ENCODE data around the gene EIF3F.

EIF3F gene

DNA sequence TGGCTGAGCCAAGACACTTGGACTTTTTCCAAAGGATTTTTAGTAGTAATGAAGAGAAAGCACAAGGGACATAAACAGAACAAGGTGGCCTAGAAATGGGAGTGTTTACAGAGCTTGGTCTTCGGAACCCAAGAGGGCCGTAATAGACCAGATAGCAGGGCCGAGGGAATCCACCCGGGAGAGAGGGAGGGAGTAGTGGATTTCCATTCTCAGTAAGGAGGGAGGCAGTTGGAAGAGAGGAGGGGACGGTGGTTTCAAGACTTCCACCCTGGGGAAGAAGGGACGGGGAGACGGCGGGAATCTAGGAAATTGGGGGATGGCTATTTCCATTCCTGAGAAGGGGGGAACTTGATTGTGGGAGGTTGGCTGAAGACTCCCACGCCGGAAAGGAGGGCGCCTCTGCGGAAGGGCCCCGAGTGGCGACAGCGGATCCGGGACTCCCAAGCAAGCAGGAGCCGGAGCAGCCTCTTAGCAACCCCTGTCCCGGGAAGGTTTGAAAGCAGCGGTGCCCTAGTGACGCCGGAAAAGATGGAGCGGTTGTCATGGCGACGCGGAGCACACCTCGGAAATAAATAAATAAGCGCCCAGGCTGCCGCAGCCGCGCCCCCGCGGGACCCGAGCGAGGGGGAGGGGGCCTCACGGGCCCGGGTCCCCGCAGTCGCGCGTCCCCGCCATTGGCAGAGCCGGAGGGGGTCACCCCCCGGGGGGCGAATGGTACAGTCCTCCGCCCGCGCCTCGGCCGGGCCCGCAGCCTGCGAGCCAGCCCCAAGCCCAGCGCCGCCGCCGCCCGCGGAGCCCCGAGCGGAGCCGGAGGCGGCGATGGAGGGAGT is 31.6 kb downstream of the EIF3F start:
- no peak overlapping the region for H2AFZ ChIP-seq (ENCODE audit: low read depth, low read length)
- no peaks in the 10 kb centered on the region for H3K4me1 ChIP-seq (ENCODE audit: insufficient read depth, low read length)
- H3K27me3 ChIP-seq (ENCODE audit: insufficient read depth, low read length, poor library complexity): peaks cover 5% of the 10 kb centered on the region
- H3K79me2 ChIP-seq (ENCODE audit: insufficient read depth, low read length): no peaks in the 10 kb centered on the region
- H3K9ac ChIP-seq (ENCODE audit: low read depth, low read length): no peak overlapping the region
- no peak overlapping the region for H3K4me2 ChIP-seq (ENCODE audit: insufficient read depth, low read length)
- no peak for DNase-seq
- H4K20me1 ChIP-seq (ENCODE audit: insufficient read depth, low read length): no peaks in the 10 kb centered on the region
- no peak for TF ChIP-seq EZH2 (IDR thresholded peaks at IDR 0.05; ENCODE audit: borderline replicate concordance, low read depth, low read length, severe bottlenecking)
- TF ChIP-seq, protein P1, sequence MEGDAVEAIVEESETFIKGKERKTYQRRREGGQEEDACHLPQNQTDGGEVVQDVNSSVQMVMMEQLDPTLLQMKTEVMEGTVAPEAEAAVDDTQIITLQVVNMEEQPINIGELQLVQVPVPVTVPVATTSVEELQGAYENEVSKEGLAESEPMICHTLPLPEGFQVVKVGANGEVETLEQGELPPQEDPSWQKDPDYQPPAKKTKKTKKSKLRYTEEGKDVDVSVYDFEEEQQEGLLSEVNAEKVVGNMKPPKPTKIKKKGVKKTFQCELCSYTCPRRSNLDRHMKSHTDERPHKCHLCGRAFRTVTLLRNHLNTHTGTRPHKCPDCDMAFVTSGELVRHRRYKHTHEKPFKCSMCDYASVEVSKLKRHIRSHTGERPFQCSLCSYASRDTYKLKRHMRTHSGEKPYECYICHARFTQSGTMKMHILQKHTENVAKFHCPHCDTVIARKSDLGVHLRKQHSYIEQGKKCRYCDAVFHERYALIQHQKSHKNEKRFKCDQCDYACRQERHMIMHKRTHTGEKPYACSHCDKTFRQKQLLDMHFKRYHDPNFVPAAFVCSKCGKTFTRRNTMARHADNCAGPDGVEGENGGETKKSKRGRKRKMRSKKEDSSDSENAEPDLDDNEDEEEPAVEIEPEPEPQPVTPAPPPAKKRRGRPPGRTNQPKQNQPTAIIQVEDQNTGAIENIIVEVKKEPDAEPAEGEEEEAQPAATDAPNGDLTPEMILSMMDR (IDR thresholded peaks at IDR 0.05; ENCODE audit: borderline replicate concordance, extremely low read depth, low read length, poor library complexity, severe bottlenecking): no peak
- no peaks in the 10 kb centered on the region for H3K9me3 ChIP-seq (ENCODE audit: insufficient read depth, low read length, severe bottlenecking)
- no peak for ATAC-seq (ENCODE audit: insufficient read depth, low read depth)
- no peaks in the 10 kb centered on the region for H3K36me3 ChIP-seq (ENCODE audit: insufficient read depth, low read length)
- H3K27ac ChIP-seq (ENCODE audit: low read length): no peak overlapping the region
- no peak overlapping the region for H3K4me3 ChIP-seq (ENCODE audit: low read depth in 1 of 2, low read length in 2 of 2)

DNA sequence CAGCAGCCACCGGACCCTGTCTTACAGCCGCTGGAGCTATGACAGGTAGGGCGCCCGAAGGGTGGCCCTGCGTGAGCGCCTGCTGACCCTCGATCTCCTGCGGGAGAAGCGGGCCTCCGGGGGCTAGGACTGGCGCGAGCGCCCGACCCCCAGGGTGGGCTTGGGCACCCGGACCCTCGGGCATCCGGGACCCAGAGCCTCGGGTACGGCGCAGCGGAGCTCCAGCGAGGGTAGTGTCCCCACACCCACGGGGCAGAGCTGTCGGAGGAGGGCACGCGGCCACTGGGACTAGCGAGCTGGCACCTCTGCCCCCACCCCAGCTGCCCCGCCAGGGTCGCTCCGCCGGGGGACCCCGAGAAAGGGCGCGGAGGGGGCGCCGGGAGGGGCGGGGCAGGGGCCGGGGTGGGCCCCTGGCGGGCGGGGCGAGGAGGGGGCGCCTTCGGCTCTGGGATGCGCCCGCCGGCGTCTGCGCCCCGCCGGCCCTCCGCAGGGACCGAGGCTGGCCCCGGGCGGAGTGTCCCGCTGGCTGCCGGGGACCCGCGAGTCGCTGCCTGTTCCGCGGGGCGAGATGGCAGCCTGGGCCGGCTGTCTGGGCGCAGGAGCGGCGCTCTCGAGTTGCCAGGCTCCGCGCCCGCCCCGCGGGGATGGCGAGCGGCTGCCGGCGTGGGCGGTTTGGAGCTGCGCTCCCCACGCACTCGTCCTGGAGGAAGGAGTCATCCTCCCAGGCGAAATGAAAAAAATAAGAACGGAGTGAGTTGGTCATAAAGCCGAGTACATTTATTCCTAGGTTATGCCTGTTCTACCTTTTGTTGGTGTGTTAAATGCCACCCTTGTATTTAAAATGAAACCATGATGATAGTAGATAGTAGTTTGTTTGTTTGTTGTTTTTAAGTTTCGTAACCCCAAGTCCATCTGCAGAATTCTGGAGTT is 32.4 kb downstream of the EIF3F start:
- no peak overlapping the region for H2AFZ ChIP-seq (ENCODE audit: low read depth, low read length)
- H3K27me3 ChIP-seq (ENCODE audit: insufficient read depth, low read length, poor library complexity): peaks cover 5% of the 10 kb centered on the region

DNA sequence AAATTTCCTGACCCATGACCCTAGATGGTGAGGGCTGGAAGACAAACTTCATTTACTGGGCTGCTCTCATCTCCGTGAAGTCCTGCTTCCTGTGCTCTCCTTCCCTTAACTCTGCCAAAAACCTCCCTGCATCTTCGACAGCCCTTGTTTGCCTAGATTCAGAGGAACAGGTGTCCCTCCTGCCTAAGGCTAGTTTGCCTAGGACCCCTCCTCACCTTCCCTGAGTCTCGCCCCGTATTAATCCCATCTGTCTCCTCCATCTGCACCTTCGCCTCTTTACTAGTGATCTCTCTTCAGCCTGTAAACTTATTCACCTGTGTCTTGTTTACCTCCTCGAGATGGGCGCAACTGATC is 33.1 kb downstream of the EIF3F start:
- Histone ChIP-seq H4K20me1 (ENCODE audit: insufficient read depth, low read length) (no peaks in the 10 kb centered on the region), H3K4me3 (ENCODE audit: low read depth in 1 of 2, low read length in 2 of 2) (no peak overlapping the region), H3K4me2 (ENCODE audit: insufficient read depth, low read length) (no peak overlapping the region), H3K27me3 (ENCODE audit: insufficient read depth, low read length, poor library complexity) (peaks cover 5% of the 10 kb centered on the region), H3K9ac (ENCODE audit: low read depth, low read length) (no peak overlapping the region), H3K4me1 (ENCODE audit: insufficient read depth, low read length) (no peaks in the 10 kb centered on the region), H3K27ac (ENCODE audit: low read length) (no peak overlapping the region), H3K9me3 (ENCODE audit: insufficient read depth, low read length, severe bottlenecking) (no peaks in the 10 kb centered on the region), H3K79me2 (ENCODE audit: insufficient read depth, low read length) (no peaks in the 10 kb centered on the region), H3K36me3 (ENCODE audit: insufficient read depth, low read length) (no peaks in the 10 kb centered on the region), H2AFZ (ENCODE audit: low read depth, low read length) (no peak overlapping the region)
- DNase-seq (no peak), ATAC-seq (ENCODE audit: insufficient read depth, low read depth) (no peak)
- TF ChIP-seq EZH2 (IDR thresholded peaks at IDR 0.05; ENCODE audit: borderline replicate concordance, low read depth, low read length, severe bottlenecking): no peak
- TF ChIP-seq, protein P1 (IDR thresholded peaks at IDR 0.05; ENCODE audit: borderline replicate concordance, extremely low read depth, low read length, poor library complexity, severe bottlenecking): no peak

More for the DNA sequence above, 32.4 kb downstream of the EIF3F start:
- no peaks in the 10 kb centered on the region for H3K79me2 ChIP-seq (ENCODE audit: insufficient read depth, low read length)
- no peak overlapping the region for H3K27ac ChIP-seq (ENCODE audit: low read length)
- no peaks in the 10 kb centered on the region for H4K20me1 ChIP-seq (ENCODE audit: insufficient read depth, low read length)
- H3K36me3 ChIP-seq (ENCODE audit: insufficient read depth, low read length): no peaks in the 10 kb centered on the region
- no peak overlapping the region for H3K4me2 ChIP-seq (ENCODE audit: insufficient read depth, low read length)
- H3K4me1 ChIP-seq (ENCODE audit: insufficient read depth, low read length): no peaks in the 10 kb centered on the region
- TF ChIP-seq EZH2 (IDR thresholded peaks at IDR 0.05; ENCODE audit: borderline replicate concordance, low read depth, low read length, severe bottlenecking): no peak
- TF ChIP-seq, protein P1 (IDR thresholded peaks at IDR 0.05; ENCODE audit: borderline replicate concordance, extremely low read depth, low read length, poor library complexity, severe bottlenecking): no peak
- no peak overlapping the region for H3K4me3 ChIP-seq (ENCODE audit: low read depth in 1 of 2, low read length in 2 of 2)
- no peaks in the 10 kb centered on the region for H3K9me3 ChIP-seq (ENCODE audit: insufficient read depth, low read length, severe bottlenecking)
- no peak overlapping the region for H3K9ac ChIP-seq (ENCODE audit: low read depth, low read length)
- no peak for ATAC-seq (ENCODE audit: insufficient read depth, low read depth)
- no peak for DNase-seq

Measured in DND-41 (cell line).